ENCODE data around the gene AVPR1B. TPM values are rescaled to one million over a fixed set of nuclear protein-coding genes. Genes with fewer than 3 reads are reported as not detected.
"Not testable (repeated sequence)": the region's sequence is repeated elsewhere in the genome, so short reads cannot be mapped to it uniquely, and the experiment has no call there.

AVPR1B gene
- total RNA-seq, 1 experiment from 2014 or later = not detected

- ATAC-seq = no peak
- H3K9me3 ChIP-seq (ENCODE audit: control insufficient read depth, insufficient read depth, low read depth, low read length) = no peaks in the 10 kb centered on the region
- in situ Hi-C loops (cut with HindIII; ENCODE audit: low pct_unique_long_range_greater_than_20kb, low sequenced_read_pairs) = no loop called here
- H3K4me1 ChIP-seq (ENCODE audit: control insufficient read depth, insufficient read depth, low read length) = no peaks in the 10 kb centered on the region
- BruUV-seq (replicated peaks) = no TSS peak
- no peak for DNase-seq (ENCODE audit: low read depth, low spot score)
- TF ChIP-seq CTCF (IDR thresholded peaks at IDR 0.05) = no peak
- TF ChIP-seq, protein P1, sequence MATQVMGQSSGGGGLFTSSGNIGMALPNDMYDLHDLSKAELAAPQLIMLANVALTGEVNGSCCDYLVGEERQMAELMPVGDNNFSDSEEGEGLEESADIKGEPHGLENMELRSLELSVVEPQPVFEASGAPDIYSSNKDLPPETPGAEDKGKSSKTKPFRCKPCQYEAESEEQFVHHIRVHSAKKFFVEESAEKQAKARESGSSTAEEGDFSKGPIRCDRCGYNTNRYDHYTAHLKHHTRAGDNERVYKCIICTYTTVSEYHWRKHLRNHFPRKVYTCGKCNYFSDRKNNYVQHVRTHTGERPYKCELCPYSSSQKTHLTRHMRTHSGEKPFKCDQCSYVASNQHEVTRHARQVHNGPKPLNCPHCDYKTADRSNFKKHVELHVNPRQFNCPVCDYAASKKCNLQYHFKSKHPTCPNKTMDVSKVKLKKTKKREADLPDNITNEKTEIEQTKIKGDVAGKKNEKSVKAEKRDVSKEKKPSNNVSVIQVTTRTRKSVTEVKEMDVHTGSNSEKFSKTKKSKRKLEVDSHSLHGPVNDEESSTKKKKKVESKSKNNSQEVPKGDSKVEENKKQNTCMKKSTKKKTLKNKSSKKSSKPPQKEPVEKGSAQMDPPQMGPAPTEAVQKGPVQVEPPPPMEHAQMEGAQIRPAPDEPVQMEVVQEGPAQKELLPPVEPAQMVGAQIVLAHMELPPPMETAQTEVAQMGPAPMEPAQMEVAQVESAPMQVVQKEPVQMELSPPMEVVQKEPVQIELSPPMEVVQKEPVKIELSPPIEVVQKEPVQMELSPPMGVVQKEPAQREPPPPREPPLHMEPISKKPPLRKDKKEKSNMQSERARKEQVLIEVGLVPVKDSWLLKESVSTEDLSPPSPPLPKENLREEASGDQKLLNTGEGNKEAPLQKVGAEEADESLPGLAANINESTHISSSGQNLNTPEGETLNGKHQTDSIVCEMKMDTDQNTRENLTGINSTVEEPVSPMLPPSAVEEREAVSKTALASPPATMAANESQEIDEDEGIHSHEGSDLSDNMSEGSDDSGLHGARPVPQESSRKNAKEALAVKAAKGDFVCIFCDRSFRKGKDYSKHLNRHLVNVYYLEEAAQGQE (IDR thresholded peaks at IDR 0.05; ENCODE audit: insufficient read depth in 1 of 2, low read depth in 2 of 2, low read length in 1 of 2) = no peak
- POLR2A ChIA-PET = no interaction called here
- intact Hi-C loops (cut with micrococcal nuclease; ENCODE audit: unreplicated experiment) = no loop called here
- H3K27ac ChIP-seq (ENCODE audit: low read length) = no peak overlapping the region
- H3K4me3 ChIP-seq (ENCODE audit: low read depth in 2 of 2, low read length in 2 of 2) = no peak overlapping the region
- no peaks in the 10 kb centered on the region for H3K36me3 ChIP-seq (ENCODE audit: control insufficient read depth, insufficient read depth, low read length)
- no peaks in the 10 kb centered on the region; the same call in 1 of the 2 replicates for H3K27me3 ChIP-seq (ENCODE audit: control insufficient read depth, insufficient read depth, low read length)
- CTCF ChIA-PET = interaction anchor here (0.5 kb wide), 1 partner anchor 34 kb away, joined by 4 read pairs; no protein-coding TSS in a partner anchor
These were observed 50.6 kb downstream of the AVPR1B start for GRCh38 chr1:206066479-206067171.

DNA sequence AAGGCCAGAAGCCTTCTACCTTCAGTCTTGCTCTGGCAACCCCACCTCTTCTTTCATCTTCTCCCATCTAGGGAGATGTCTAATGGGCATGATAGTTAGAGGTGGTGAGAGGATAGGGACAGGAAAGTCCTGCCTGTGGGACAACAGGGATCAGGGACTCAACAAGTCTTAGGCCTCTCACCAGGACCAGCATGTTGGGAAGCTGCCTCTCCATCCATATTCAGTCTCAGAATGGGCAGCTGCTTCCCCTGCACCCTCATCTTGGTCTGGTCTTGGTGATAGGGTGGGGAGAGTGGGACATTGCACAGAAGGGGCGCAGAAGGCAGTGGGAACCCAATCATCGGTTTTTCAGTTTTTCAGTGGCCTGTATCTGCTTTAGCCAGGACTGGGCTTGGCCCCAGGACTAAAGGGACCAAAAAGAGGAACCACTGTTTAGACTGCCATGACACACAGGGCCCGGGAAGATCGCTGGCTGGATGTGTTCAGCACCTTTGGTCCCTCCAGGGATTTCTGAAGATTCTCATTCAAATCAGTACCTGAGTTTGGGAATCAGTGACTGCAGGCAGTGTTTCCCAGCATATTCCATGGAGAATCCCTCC is 51.5 kb downstream of the AVPR1B start:
- CTCF ChIA-PET = no interaction called here
- no peak for DNase-seq (ENCODE audit: low read depth, low spot score)
- POLR2A ChIA-PET = no interaction called here
- H3K9me3 ChIP-seq (ENCODE audit: control insufficient read depth, insufficient read depth, low read depth, low read length) = no peaks in the 10 kb centered on the region
- ATAC-seq = no peak
- no peak overlapping the region for H3K4me3 ChIP-seq (ENCODE audit: low read depth in 2 of 2, low read length in 2 of 2)
- H3K4me1 ChIP-seq (ENCODE audit: control insufficient read depth, insufficient read depth, low read length) = no peaks in the 10 kb centered on the region
- no TSS peak for BruUV-seq (replicated peaks)
- H3K27me3 ChIP-seq (ENCODE audit: control insufficient read depth, insufficient read depth, low read length) = no peaks in the 10 kb centered on the region; the same call in 1 of the 2 replicates
- H3K27ac ChIP-seq (ENCODE audit: low read length) = no peak overlapping the region
- intact Hi-C loops (cut with micrococcal nuclease; ENCODE audit: unreplicated experiment) (no loop called here), in situ Hi-C loops (cut with HindIII; ENCODE audit: low pct_unique_long_range_greater_than_20kb, low sequenced_read_pairs) (no loop called here)
- TF ChIP-seq, protein P1 (IDR thresholded peaks at IDR 0.05; ENCODE audit: insufficient read depth in 1 of 2, low read depth in 2 of 2, low read length in 1 of 2) = no peak
- no peak for TF ChIP-seq SIN3A (IDR thresholded peaks at IDR 0.05; ENCODE audit: borderline replicate concordance, insufficient read depth, low read depth, low read length)
- no peak for TF ChIP-seq CTCF (IDR thresholded peaks at IDR 0.05)
- TF ChIP-seq TCF7L2 (IDR thresholded peaks at IDR 0.05; ENCODE audit: low read depth, low read length) = no peak
- no peak for TF ChIP-seq POLR2AphosphoS5 (IDR thresholded peaks at IDR 0.05; ENCODE audit: low read depth, low read length)
- H3K36me3 ChIP-seq (ENCODE audit: control insufficient read depth, insufficient read depth, low read length) = no peaks in the 10 kb centered on the region

- in situ Hi-C loops (cut with HindIII; ENCODE audit: low pct_unique_long_range_greater_than_20kb, low sequenced_read_pairs); H3K36me3 ChIP-seq (ENCODE audit: control insufficient read depth, insufficient read depth, low read length); POLR2A ChIA-PET; intact Hi-C loops (cut with micrococcal nuclease; ENCODE audit: unreplicated experiment); H3K27ac ChIP-seq (ENCODE audit: low read length); H3K4me3 ChIP-seq (ENCODE audit: low read depth in 2 of 2, low read length in 2 of 2); H3K9me3 ChIP-seq (ENCODE audit: control insufficient read depth, insufficient read depth, low read depth, low read length); H3K27me3 ChIP-seq (ENCODE audit: control insufficient read depth, insufficient read depth, low read length); ATAC-seq; CTCF ChIA-PET; DNase-seq (ENCODE audit: low read depth, low spot score); H3K4me1 ChIP-seq (ENCODE audit: control insufficient read depth, insufficient read depth, low read length); BruUV-seq (replicated peaks): not testable (repeated sequence)
These were observed 52.7 kb downstream of the AVPR1B start for GRCh38 chr1:206064501-206064900.
